HG03378 (cell line): ENCODE data around the gene BTG1.

ENCODE experiments used
- ATAC-seq: cut with Tn5 transposase; IDR thresholded peaks from one replicate; pipeline ENCODE4 v1.9.1; 2021; ENCODE audit warnings: mild to moderate bottlenecking, moderate library complexity; ENCODE audit not compliant: unreplicated experiment

The BTG1 gene, protein sequence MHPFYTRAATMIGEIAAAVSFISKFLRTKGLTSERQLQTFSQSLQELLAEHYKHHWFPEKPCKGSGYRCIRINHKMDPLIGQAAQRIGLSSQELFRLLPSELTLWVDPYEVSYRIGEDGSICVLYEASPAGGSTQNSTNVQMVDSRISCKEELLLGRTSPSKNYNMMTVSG

DNA sequence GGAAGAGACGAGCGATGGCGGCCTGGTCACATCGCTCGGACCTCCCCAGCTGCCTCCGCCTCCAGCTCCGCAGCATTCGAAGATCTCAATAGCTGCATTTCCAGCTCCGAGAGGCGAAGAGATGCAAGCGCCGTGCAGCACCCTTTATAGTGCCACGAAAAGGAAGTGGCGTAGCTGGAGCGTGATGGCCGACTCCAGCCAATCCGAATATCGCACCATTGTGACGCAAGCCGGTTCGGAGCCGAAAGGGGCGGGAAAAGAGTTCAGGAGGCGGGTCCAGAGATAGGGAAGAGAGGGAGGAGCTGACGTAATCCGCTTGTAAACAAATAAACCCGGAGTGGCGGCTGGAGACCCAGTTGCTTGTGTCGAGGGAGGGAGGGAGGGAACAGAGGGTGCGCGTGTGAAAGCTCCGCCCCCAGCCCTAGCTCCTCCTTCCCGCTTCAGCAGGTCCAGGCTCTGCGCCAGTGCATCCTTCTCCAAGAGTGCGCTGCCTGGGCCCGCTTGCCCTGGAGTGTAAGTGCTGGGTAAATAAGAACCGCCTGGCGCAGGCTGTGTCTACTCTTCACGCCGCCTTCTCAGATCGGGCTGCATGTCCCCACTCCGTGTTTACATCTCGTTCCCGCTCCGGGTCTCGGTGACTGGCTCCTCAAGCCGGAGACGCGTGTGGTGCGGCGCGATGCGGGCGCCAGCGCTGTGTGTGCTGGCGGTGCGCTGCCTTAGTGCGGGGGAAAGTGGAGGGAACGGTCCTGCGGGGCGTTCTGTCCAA is at the start of gene BTG1:
Gene BTG1 (minus strand): TSS at position 116 of the 766 bp plus-strand sequence. CDS start 311 bp downstream, outside the sequence.
- ATAC-seq, result peak; percentile 77

DNA sequence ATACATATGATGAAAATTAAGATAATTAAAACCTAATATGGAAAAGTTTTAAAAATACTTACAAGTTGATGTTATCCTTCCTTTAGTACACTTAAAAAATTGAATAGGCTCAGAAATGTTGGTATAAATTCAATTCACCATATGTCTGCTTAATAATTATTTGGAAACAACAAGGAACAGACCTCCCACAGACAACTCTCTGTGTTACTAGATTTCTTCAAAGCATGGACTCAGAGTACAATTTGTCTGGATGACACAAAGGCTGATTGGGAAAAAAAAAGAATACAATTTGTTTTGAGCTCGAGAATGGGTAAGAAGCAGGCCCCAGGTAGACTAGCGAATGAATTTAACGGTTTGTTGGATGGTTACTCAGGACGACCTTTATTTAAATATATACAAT is 48.9 kb upstream of the BTG1 start:
- ATAC-seq, result no peak

DNA sequence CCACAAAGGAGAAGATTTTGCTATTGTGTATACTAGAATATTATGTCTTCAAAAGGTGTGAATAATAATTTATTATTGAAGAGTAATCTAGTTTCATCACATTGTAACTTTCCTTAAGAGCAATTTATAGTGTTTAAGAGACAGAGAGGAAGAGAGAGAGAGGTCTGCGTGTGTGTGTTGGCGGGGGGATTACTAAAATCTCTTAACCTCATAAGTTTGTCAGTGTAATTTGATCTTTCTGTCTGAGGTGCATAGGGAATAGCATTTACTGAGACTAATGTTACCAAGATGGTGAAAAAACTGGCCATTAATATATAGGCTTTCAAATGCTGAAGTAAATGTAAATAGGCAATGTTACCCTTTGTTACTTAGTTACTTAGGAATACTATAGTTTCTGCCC is 48.2 kb upstream of the BTG1 start:
- no peak for ATAC-seq

DNA sequence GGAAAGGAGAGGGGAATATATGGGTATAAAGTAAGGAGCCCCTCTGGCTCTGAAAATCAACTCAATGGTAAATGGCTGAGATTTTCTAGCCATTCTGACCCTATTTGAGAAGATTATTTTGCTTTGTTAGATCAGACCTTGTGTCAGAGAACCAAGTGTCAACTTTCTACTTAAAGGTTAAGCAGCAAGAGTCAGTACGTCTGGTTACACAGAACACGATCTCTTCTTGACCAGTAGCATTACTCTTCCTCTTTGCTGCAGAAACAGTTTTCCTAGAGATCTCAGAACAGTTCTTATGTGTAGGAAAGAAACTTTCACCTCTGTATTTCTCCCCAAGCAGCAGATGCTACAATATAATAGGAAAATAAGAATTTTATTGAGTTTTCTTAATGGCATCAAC is 47.4 kb upstream of the BTG1 start:
- ATAC-seq, result no peak

DNA sequence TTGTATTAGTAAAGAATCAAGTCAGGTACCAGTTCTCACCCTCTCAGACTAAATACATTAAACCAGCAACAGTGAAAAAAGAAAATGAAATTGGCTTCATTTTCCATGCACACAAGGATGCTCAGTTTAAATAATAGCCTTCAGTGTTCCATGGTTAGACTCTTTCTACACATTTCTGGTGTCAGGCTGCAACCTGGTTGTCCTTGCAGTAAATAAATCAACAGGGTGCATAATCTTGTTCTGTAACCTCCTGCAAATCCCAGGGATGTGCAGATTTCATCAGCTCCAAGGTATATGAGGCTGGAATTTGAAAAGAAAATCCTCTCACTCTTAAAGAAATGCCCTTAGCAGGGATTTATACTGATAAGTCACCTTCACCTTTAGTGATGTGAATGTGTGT is 46.7 kb upstream of the BTG1 start:
- ATAC-seq, result no peak

DNA sequence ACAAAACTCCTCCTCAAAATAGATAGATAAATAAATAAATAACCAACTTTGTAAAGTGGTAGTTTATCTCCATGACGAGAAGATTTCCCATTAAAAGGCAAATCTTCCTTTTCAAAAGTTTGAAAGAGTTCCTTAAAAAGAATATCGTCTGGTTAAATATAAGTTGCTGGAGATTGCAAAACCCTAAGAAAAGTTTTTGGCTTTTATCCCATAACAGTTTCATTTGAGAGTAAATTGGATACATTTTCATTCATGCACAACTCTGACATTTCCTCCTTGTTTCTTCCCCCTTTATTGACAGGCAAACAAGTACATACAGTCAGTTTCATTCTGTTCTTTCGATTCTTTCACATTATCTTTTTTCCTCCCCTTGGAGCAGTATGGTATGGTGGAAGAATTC is 45.4 kb upstream of the BTG1 start:
- ATAC-seq, result no peak

DNA sequence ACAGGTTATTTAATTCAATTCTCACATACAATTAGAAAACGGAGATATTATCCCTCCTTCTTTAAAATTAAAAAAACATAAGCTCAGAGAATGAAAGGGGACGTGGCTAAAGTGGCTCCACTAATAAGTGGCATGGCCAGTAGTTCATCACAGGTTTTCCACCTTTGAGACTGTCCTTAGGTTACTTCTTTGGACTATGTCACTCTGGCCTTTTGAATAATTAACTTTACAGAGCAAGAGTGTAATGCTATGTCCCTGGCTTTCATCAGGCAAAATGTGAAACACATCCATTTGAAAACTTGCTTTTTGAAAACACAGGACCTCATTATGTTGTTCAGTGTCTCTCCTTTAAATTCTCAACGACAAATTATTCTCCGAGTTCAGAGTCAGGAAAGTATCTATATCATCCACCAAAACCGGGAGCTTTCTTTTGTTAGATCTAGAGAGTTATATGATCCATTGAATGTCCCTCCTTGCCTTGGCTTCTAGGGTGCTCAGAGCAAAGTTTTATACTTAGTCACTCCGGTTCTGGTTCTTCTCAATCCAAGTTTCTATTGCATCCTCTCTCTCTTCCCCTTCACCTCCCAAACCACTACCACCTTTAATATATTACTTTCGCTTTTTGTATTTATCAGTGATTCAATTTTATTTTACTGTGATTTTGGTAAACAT is 43.0 kb upstream of the BTG1 start:
- no peak for ATAC-seq

DNA sequence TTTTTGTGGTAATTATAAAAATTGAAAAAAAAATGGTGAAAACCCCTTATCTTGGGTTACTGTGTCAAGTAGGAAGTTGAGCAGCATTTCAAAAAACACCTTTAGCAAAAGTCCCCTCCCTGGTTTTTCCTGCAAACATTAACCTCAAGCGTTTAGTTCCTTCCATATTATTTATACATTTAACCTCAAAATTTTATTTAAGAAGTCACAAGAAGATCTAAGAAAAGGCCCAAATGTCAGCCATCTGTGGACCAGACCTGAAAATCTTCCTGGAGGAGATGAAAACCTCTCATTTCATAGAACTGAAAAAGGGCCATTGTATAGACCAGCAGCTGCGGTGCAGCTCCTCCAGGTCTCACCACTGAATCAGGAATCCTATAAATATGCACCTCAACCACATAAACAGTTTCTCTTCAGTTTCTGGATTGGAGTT is 40.4 kb upstream of the BTG1 start:
- peak; percentile 36 for ATAC-seq

DNA sequence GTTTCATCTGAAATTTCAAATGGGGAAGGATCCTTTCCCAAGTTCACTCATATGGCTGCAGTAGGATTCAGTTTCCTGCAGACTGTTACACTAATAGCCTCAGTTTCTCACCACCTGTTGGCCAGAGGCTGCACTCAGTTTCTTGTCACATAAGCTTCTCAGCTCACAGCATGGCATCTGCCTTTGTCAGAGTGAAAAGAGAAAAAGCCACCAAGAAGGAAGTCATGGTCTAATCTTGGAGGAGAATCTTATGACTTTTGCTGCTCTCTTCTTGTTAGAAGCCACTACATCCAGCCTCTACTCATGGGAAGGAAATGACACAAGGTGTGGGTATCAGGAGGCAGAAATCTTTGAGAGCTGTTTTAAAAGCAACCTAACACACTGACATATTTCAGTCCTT is 39.4 kb upstream of the BTG1 start:
- ATAC-seq, result peak; percentile 71

DNA sequence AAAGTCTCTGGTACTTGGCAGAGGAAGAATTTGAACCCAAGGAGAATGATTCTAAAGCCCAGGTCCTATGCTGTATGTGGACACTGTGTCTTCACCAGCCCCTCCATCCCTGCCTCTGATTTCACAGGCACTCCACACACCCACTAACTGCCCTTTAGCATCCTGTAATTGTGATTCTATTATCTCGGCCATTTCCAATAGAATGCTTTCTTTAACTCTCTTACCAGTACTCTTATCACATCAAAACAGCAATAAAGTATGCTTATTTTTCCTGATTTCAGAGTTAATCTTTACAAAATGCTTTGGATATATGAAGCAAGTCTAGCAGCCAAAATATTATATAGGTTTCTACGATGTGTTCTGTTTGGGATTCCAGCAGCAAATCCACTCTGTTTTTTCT is 37.9 kb upstream of the BTG1 start:
- ATAC-seq, result no peak

DNA sequence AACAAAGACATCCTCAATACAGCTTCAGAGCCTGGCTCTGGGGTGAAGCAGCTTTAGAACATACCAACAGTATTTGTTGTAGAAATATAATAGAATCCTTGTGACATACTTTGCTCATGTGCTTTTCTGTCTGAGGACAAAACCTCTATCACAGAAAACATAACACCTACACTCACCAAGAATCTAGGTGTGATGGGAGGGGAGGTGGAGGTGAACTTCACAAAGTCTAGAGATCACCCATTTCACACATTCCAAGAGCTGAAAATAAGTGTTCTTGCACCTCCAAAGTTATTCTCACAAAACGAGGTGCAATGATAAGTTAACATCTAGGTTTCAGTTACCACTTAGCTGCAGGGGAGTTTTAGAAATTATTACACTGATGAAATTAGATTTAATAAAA is 32.7 kb upstream of the BTG1 start:
- ATAC-seq, result no peak

DNA sequence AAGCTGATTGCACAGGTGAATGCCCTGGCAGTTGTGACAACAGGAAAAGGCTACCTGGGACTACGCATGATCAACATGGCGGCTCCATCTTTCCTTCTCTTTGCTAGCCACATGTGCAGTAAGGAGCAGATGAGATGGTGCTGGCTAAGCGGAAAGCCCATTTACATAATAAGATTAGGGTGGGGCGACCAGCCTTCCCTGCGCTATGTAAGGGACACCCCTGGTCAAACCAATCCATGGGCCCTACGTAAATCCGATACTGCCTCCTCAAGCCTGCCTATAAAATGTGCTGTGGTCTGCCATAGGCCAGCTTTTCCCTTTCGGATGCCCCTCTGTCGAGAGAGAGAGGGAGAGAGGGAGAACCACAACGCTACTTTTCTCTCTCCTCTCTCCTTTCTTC is 31.0 kb upstream of the BTG1 start:
- no peak for ATAC-seq

DNA sequence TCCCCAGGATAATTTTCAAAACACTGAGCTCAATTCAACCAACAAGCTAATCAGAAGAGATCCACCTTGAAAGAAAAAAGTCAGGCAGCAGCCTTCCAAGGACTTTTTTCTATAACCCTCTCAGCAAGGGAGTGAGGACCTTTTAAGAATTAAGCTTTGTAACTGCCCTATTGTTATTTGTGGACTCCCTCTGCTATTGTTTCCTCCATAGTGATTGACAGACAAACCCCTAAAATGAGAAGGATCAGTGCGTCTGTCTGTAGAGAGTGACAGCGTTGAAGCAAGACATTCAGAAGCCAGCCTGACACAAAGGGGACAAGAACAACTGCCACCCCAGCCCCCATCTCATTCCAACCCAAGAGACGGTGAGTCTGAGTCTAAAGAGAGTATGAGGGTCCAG is 30.3 kb upstream of the BTG1 start:
- no peak for ATAC-seq

DNA sequence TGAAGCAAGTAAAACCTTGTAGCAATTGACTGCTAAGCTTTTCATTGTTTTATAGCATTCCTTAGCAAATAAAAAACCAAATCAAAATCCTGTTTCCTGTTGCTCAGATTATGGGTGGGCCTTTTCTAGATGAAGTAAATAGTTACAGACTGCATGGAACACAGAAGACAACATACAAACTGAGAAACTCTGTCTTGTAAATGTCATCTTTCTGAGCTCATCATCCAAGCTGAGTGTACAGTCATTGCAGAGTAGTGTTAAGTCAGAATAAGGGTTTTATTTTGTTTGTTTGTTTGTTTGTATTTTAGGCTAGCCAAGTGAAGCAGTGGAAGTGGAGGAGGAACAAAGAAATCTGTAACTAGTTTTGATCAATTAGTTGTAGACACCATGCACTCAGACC is 24.4 kb upstream of the BTG1 start:
- no peak for ATAC-seq

DNA sequence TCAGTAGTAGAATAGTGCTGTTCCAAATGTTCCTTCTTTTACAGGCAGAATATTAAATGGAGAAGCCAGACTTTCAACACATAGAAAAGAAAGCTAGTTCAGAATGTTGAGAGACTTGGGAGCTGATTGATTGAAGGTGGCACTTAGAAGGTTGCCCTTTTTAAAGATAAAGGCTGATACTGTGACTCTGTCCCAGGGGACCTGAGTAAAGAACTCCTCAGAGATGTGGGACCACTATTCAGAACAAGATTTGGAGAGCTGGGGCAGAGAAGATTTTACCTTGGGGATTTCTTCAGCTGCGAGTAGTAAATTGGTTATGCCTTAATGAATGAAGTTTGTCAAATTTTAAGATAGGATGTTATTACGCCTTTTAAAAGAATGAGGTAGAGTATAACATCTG is 21.4 kb upstream of the BTG1 start:
- no peak for ATAC-seq

DNA sequence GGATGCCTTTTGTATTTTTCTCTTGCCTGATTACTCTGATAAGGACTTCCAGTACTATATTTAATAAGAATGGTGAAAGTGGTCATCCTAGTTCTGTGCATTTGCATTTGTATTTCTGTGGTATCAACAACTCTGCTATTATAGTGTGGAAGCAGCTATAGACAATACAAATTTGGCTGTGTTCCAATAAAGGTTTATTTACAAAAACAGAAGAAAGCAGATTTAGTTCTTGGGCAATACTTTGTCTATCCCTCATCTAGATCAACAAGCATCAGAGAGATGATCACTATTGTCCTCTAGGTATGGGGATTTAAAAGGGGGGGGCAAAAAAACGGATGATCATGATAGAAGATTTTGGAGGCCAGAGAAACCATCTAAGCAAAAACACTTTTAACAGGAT is 19.1 kb upstream of the BTG1 start:
- ATAC-seq, result no peak

DNA sequence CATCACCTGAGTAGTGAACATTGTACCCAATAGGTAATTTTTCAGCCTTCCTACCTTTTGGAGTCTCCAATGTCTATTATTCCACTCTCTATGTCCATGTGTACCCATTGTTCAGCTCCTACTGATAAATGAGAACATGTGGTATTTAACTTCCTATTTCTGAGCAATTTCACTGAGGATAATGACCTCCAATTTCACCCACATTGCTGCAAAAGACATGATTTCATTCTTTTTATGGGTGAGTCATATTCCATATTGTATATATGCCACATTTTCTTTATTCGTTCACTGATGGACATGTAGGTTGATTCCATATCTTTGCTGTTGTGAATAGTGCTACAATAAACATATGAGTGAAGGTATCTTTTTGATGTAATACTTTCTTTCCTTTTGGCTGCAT is 16.4 kb upstream of the BTG1 start:
- ATAC-seq, result no peak

DNA sequence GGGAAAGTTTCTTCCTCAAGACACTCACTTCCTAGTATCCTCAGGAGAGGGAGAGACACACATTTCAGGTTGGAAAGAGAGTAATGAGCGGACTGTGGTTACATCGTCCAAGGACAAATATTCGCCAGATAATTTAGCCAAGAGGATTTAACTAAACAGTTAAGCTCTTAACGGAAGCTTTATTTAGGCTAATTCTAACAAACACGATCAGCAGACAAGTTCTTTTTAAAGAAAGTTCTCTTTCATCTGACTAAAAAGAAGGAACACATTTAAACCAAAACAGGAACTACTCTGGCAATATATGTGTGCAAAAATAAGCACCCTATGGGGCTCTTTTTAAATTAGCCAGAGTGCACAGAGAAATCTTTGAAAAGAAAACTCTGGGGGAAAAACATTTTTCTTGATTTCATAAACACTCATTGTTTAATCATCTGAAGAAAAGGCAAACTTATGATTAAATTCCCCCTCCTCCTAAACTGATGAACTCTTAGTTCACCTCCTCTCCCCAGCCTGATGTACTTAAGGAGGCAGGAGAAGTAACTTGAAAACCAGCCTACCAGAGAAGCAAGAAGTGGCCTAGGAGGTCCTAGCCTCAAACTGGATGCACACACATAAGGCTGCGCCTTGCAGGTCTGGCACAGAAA is 13.3 kb upstream of the BTG1 start:
- ATAC-seq, result peak; percentile 44

DNA sequence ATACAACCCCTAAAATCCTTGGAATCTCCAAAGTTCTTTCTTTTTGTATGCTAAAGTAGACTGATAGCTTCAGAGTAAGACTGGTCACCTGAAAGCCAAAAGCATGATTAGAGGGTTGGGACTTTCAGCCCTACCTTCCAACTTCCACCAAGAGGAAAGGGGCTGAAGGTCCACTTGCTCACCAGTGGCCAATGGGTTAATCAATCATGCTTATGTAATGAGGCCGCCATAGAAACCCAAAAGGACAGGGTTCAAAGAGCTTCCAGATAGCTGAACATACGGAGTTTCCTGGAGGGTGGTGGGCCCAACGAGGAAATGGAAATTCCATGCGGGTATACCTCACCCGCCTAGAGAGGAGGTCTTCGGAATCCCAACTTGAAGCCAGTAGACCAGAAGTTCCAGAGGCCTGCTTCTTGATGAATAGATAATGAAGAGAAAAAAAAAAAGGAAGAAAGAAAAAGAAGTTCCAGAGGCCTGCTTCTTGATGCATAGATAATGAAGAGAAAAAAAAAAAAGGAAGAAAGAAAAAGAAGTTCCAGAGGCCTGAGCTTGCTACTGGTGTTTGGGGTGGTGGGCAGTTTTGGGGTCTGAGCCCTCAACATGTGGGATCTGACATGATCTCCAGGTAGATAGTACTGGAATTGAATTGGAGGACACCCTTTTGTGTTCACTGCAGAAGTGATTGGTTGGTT is 11.2 kb upstream of the BTG1 start:
- ATAC-seq, result no peak

DNA sequence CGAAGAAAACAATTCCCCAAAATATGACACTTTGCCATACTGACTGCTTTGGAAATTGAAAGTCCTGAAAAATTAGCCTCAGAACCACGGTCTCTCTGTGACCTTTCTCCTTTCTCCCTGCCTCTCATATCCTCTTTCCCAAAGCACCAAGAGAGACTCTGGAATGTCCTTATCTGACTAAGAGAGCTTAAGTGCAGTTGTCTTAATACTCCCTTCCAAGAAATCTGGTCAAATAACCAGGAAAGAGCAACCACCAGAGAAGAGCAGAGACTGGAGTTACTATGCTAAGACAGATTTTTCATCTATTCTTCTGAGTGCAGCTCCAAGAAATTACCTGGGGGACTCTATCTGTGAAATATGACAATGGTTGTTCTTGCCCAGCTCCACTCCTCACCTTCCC is 10.5 kb upstream of the BTG1 start:
- no peak for ATAC-seq

DNA sequence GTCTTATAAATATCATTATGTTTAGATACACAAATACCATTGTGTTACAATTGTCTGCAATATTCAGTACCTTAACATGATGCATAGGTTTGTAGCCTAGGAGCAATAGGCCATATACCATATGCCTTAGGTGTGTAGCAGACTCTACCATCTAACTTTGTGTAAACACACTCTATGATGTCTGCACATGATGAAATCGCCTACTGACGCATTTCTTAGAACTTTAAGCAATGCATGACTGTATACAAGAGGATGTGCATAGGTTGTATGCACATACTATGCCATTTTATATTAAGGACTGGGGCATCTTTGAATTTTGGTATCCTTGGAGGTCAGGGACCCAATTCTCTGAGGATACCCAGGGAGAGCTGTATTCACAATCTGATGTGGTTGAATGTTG is 10.1 kb upstream of the BTG1 start:
- ATAC-seq, result no peak
